HS-5 (cell line): ENCODE results near the gene DICER1.
"Not testable (repeated sequence)": the region's sequence is repeated elsewhere in the genome, so short reads cannot be mapped to it uniquely, and the experiment has no call there.

Source experiments
- DNase-seq: peaks from one replicate; pipeline ENCODE4 v3.0.0-alpha.2; 2012; ENCODE audit warnings: low read depth

Gene DICER1

GRCh38 chr14:95146079-95146771 is 11.1 kb downstream of the DICER1 start:
- no peak for DNase-seq

- DNase-seq = no peak
These were observed 12.5 kb downstream of the DICER1 start for GRCh38 chr14:95144849-95145248.

GRCh38 chr14:95143808-95144620 is 13.3 kb downstream of the DICER1 start:
- DNase-seq = no peak

GRCh38 chr14:95142208-95142607 is 15.1 kb downstream of the DICER1 start:
- DNase-seq = no peak

- no peak for DNase-seq
These were observed 15.6 kb downstream of the DICER1 start for GRCh38 chr14:95141684-95142083.

- no peak for DNase-seq
These were observed 17.1 kb downstream of the DICER1 start for GRCh38 chr14:95140060-95140858.

GRCh38 chr14:95138876-95139275 is 18.5 kb downstream of the DICER1 start:
- DNase-seq = no peak

GRCh38 chr14:95138455-95138854 is 18.9 kb downstream of the DICER1 start:
- DNase-seq = not testable (repeated sequence)

GRCh38 chr14:95137804-95138167 is 19.5 kb downstream of the DICER1 start:
- no peak for DNase-seq

GRCh38 chr14:95137164-95137803 is 20.0 kb downstream of the DICER1 start:
- no peak for DNase-seq

GRCh38 chr14:95136631-95137030 is 20.7 kb downstream of the DICER1 start:
- DNase-seq = no peak

GRCh38 chr14:95134304-95134933 is 22.9 kb downstream of the DICER1 start:
- DNase-seq = no peak

GRCh38 chr14:95133282-95133681 is 24.0 kb downstream of the DICER1 start:
- no peak for DNase-seq

GRCh38 chr14:95132760-95133159 is 24.6 kb downstream of the DICER1 start:
- no peak for DNase-seq

- DNase-seq = no peak
These were observed 26.8 kb downstream of the DICER1 start for GRCh38 chr14:95130549-95130948.

GRCh38 chr14:95128140-95128539 is 29.2 kb downstream of the DICER1 start:
- no peak for DNase-seq

GRCh38 chr14:95127531-95127911 is 29.8 kb downstream of the DICER1 start:
- no peak for DNase-seq

GRCh38 chr14:95126906-95127530 is 30.3 kb downstream of the DICER1 start:
- DNase-seq = no peak

- DNase-seq = no peak
These were observed 31.4 kb downstream of the DICER1 start for GRCh38 chr14:95125915-95126314.

GRCh38 chr14:95125221-95125620 is 32.1 kb downstream of the DICER1 start:
- DNase-seq = no peak

- DNase-seq = no peak
These were observed 33.3 kb downstream of the DICER1 start for GRCh38 chr14:95123891-95124579.
